ENCODE measurements around the gene TNS3. TPM values are rescaled to one million over a fixed set of nuclear protein-coding genes. Genes with fewer than 3 reads are reported as not detected.

TNS3 gene
- total and polyA plus RNA-seq, 9 of the 15 experiments (the other 6 are each of a cell fraction or from before 2014, with no cell fraction given) = 0.20 TPM; not detected in 8

DNA sequence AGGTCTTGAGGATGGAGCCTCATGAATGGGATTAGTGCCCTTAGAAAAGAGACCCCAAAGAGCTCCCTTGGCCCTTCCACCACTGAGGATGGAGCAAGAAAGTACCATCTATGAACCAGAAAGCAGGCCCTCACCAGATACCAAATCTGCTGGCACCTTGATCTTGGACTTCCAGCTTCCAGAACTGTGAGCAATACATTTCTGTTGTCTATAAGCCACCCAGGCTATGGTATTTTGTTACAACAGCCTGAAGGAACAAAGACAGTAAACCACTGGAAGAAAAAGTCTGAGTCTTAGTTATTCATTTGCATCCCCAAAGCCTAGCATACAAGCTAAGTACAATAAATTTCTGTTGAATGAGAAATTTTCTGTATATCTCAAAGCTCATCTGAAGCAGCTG is 37.9 kb upstream of the TNS3 start:
- Histone ChIP-seq H4K20me1 (replicated peaks; ENCODE audit: control insufficient read depth, insufficient read depth, low read length) (no peaks in the 10 kb centered on the region; the same call in 1 of the 2 replicates), H3K9ac (ENCODE audit: insufficient read depth in 1 of 2, low read depth in 2 of 2, low read length in 2 of 2) (no peak overlapping the region), H3K4me2 (ENCODE audit: insufficient read depth, low read length) (no peak overlapping the region), H3K4me3 (no peak overlapping the region), H3K27me3 (ENCODE audit: control insufficient read depth in 2 of 2, insufficient read depth in 2 of 2, low read length in 2 of 2) (peaks cover 5 to 48% of the 10 kb centered on the region in 2 experiments; a peak in 4 of 5 replicates), H3K9me1 (ENCODE audit: control insufficient read depth, insufficient read depth, low read length) (no peaks in the 10 kb centered on the region), H2AFZ (ENCODE audit: low read depth, low read length) (no peak overlapping the region), H3K27ac (ENCODE audit: extremely low read depth, low read depth, low read length) (no peak overlapping the region), H3K36me3 (ENCODE audit: control insufficient read depth, insufficient read depth, low read length) (no peaks in the 10 kb centered on the region), H3K79me2 (ENCODE audit: control insufficient read depth, insufficient read depth, low read length) (no peaks in the 10 kb centered on the region), H3K9me3 (replicated peaks; ENCODE audit: control insufficient read depth, insufficient read depth, low read depth, low read length) (no peaks in the 10 kb centered on the region), H3K4me1 (replicated peaks in 1 of 2; ENCODE audit: control insufficient read depth in 2 of 2, insufficient read depth in 2 of 2, low read length in 2 of 2) (no peaks in the 10 kb centered on the region)
- ChIA-PET CTCF (ENCODE audit: low intra/inter-chr PET ratio) (no interaction called here), POLR2A (no interaction called here)
- DNase-seq (ENCODE audit: extremely low read depth in 1 of 4, low spot score in 3 of 4) (no peak), ATAC-seq (no peak), FAIRE-seq (no peak)
- intact Hi-C loops (cut with micrococcal nuclease) (no loop called here), in situ Hi-C loops (cut with MboI) (no loop called here)
- TF ChIP-seq, protein P1, sequence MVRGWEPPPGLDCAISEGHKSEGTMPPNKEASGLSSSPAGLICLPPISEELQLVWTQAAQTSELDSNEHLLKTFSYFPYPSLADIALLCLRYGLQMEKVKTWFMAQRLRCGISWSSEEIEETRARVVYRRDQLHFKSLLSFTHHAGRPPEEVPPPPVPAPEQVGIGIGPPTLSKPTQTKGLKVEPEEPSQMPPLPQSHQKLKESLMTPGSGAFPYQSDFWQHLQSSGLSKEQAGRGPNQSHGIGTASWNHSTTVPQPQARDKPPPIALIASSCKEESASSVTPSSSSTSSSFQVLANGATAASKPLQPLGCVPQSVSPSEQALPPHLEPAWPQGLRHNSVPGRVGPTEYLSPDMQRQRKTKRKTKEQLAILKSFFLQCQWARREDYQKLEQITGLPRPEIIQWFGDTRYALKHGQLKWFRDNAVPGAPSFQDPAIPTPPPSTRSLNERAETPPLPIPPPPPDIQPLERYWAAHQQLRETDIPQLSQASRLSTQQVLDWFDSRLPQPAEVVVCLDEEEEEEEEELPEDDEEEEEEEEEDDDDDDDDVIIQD (CRISPR knock-in tag; IDR thresholded peaks at IDR 0.05) = no peak
- TF ChIP-seq ARID2 (IDR thresholded peaks at IDR 0.05) (no peak), MXI1 (IDR thresholded peaks at IDR 0.05; ENCODE audit: low read depth, low read length) (no peak), KDM4B (IDR thresholded peaks at IDR 0.05; ENCODE audit: borderline replicate concordance in 2 of 2, low read depth in 1 of 2) (no peak), RBM39 (optimal IDR thresholded peaks at IDR 0.05; ENCODE audit: low read depth, low read length) (no peak), CEBPG (CRISPR knock-in tag; IDR thresholded peaks at IDR 0.05) (no peak), CEBPG (tag; conservative IDR thresholded peaks at IDR 0.05 in 1 of 2, IDR thresholded peaks at IDR 0.05 in 1 of 2) (no peak)
- no TSS peak for BruUV-seq (replicated peaks)
